ENCODE data around the gene ATXN10. TPM values are rescaled to one million over a fixed set of nuclear protein-coding genes. Genes with fewer than 3 reads are reported as not detected.

The ATXN10 gene
- total RNA-seq, 2 experiments from 2014 or later: 43.8 to 48.0 TPM

DNA sequence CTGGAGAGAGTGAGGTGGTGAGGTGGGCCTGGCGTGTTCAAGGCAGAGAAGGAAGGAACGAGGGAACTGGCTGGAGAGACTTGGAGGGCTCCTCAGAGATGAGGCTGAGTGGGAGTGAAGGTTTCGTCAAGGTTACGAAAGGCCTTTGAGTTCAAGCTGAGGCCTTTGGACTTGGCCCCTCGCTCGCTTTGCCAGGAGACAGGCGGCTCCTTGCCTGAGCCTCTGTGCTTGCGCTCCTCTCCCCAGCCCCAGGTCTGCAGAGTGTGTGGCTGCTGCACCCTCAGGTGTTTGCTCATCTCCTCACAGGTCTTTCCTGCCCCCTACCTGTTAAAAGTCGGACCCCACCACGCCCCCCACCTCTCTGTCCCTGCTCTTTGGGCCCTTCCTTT, 91.6 kb downstream of the ATXN10 start:
- no peak for ATAC-seq (ENCODE audit: poor library complexity)
- Mint-ChIP-seq H3K27ac (no peak overlapping the region), H3K4me3 (no peak overlapping the region), H3K4me1 (ENCODE audit: low read depth) (peaks cover 9% of the 10 kb centered on the region), H3K9me3 (no peaks in the 10 kb centered on the region), H3K36me3 (ENCODE audit: low read depth) (peaks cover 39% of the 10 kb centered on the region), H3K27me3 (no peaks in the 10 kb centered on the region)
- Histone ChIP-seq H3K27ac (ENCODE audit: low read depth in 1 of 2, low read length in 2 of 2) (no peak overlapping the region), H3K4me1 (ENCODE audit: insufficient read depth, low read length) (no peaks in the 10 kb centered on the region), H3K9me3 (ENCODE audit: control insufficient read depth in 1 of 2, insufficient read depth in 1 of 2, low read length in 2 of 2) (no peaks in the 10 kb centered on the region), H3K27me3 (ENCODE audit: control insufficient read depth in 1 of 2, insufficient read depth in 2 of 2, low read length in 2 of 2) (no peaks in the 10 kb centered on the region), H3K36me3 (ENCODE audit: insufficient read depth, low read length) (peaks cover 8% of the 10 kb centered on the region), H3K4me3 (ENCODE audit: low read length) (no peak overlapping the region)
- CTCF ChIA-PET: no interaction called here
- TF ChIP-seq, protein P1, sequence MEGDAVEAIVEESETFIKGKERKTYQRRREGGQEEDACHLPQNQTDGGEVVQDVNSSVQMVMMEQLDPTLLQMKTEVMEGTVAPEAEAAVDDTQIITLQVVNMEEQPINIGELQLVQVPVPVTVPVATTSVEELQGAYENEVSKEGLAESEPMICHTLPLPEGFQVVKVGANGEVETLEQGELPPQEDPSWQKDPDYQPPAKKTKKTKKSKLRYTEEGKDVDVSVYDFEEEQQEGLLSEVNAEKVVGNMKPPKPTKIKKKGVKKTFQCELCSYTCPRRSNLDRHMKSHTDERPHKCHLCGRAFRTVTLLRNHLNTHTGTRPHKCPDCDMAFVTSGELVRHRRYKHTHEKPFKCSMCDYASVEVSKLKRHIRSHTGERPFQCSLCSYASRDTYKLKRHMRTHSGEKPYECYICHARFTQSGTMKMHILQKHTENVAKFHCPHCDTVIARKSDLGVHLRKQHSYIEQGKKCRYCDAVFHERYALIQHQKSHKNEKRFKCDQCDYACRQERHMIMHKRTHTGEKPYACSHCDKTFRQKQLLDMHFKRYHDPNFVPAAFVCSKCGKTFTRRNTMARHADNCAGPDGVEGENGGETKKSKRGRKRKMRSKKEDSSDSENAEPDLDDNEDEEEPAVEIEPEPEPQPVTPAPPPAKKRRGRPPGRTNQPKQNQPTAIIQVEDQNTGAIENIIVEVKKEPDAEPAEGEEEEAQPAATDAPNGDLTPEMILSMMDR (IDR thresholded peaks at IDR 0.05): no peak
- intact Hi-C loops (cut with DNase I, micrococcal nuclease): no loop called here
- DNase-seq: no peak
- POLR2A ChIA-PET: no interaction called here

GRCh38 chr22:45768490-45768889, 96.9 kb downstream of the ATXN10 start:
- Mint-ChIP-seq H3K9me3 (no peaks in the 10 kb centered on the region), H3K4me3 (no peak overlapping the region), H3K27ac (no peak overlapping the region), H3K27me3 (no peaks in the 10 kb centered on the region), H3K4me1 (ENCODE audit: low read depth) (peaks cover 10% of the 10 kb centered on the region), H3K36me3 (ENCODE audit: low read depth) (peaks cover 71% of the 10 kb centered on the region)
- CTCF ChIA-PET: no interaction called here
- no peak for DNase-seq
- Histone ChIP-seq H3K4me3 (ENCODE audit: low read length) (no peak overlapping the region), H3K27me3 (ENCODE audit: control insufficient read depth in 1 of 2, insufficient read depth in 2 of 2, low read length in 2 of 2) (no peaks in the 10 kb centered on the region), H3K27ac (ENCODE audit: low read depth in 1 of 2, low read length in 2 of 2) (no peak overlapping the region), H3K9me3 (ENCODE audit: control insufficient read depth in 1 of 2, insufficient read depth in 1 of 2, low read length in 2 of 2) (peaks cover 0 to 6% of the 10 kb centered on the region in 2 experiments), H3K36me3 (ENCODE audit: insufficient read depth, low read length) (peaks cover 10% of the 10 kb centered on the region), H3K4me1 (ENCODE audit: insufficient read depth, low read length) (no peaks in the 10 kb centered on the region)
- no peak for ATAC-seq (ENCODE audit: poor library complexity)
- intact Hi-C loops (cut with DNase I, micrococcal nuclease): no loop called here
- POLR2A ChIA-PET: no interaction called here
- TF ChIP-seq, protein P1 (IDR thresholded peaks at IDR 0.05): no peak

DNA sequence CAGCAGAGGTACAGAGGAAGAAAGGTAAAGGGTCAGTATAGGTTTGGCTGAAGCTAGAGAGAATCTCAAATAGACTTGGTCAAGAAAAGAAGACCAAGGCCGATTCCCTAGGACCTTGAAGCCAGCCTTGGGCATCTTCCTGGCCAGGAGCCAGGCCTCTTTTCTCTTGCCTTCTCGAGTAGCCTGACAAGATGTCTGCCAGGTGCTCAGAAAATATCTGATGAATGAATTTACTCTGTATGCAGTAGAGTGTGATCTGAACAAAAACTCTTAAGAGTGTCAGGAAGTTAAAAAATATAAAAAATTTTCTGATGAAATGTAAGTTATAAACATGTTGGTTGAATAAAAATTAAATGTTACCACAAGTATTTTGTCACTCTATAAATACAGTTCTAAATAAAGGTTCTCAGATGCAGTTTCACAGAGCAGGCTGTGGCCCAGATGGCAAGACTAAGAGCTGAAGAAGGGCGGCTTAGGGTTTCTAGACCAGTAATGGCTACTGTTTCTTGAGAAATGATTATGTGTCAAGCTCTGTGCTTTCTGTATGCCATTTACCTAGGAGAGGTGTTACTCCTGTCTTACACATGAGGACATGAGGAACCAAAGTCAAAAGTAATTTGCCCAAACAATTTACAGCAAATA, 98.1 kb downstream of the ATXN10 start:
- TF ChIP-seq, protein P1 (IDR thresholded peaks at IDR 0.05): no peak
- peaks cover 64% of the 10 kb centered on the region for H3K36me3 Mint-ChIP-seq (ENCODE audit: low read depth)
- H3K4me3 ChIP-seq (ENCODE audit: low read length): no peak overlapping the region
- H3K4me1 Mint-ChIP-seq (ENCODE audit: low read depth): peaks cover 4% of the 10 kb centered on the region
- ChIA-PET POLR2A (no interaction called here), CTCF (no interaction called here)
- ATAC-seq (ENCODE audit: poor library complexity): no peak
- intact Hi-C loops (cut with DNase I, micrococcal nuclease): no loop called here
- H3K27ac ChIP-seq (ENCODE audit: low read depth in 1 of 2, low read length in 2 of 2): no peak overlapping the region
- H3K9me3 ChIP-seq (ENCODE audit: control insufficient read depth in 1 of 2, insufficient read depth in 1 of 2, low read length in 2 of 2): peaks cover 0 to 6% of the 10 kb centered on the region in 2 experiments
- H3K9me3 Mint-ChIP-seq: no peaks in the 10 kb centered on the region
- H3K4me1 ChIP-seq (ENCODE audit: insufficient read depth, low read length): no peaks in the 10 kb centered on the region
- peaks cover 10% of the 10 kb centered on the region for H3K36me3 ChIP-seq (ENCODE audit: insufficient read depth, low read length)
- no peaks in the 10 kb centered on the region for H3K27me3 ChIP-seq (ENCODE audit: control insufficient read depth in 1 of 2, insufficient read depth in 2 of 2, low read length in 2 of 2)
- DNase-seq: no peak
- H3K27me3 Mint-ChIP-seq: no peaks in the 10 kb centered on the region
- H3K27ac Mint-ChIP-seq: no peak overlapping the region
- no peak overlapping the region for H3K4me3 Mint-ChIP-seq
